A549 treated with CORT108297 at 1 μM for 4 hours (cell line): ENCODE measurements around the gene GRPEL2. TPM values are rescaled to one million over a fixed set of nuclear protein-coding genes. Genes with fewer than 3 reads are reported as not detected.

ENCODE experiments used
- total RNA-seq: library from RNA; stranded (reverse); fragments of 200-300 nt; extraction: Qiagen RNA extraction; gene quantifications from 5 replicates; pipeline ENCODE4 v1.2.3, GENCODE V29; 2022

GRPEL2 gene, protein sequence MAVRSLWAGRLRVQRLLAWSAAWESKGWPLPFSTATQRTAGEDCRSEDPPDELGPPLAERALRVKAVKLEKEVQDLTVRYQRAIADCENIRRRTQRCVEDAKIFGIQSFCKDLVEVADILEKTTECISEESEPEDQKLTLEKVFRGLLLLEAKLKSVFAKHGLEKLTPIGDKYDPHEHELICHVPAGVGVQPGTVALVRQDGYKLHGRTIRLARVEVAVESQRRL
- total RNA-seq: 6.0 to 8.5 TPM (median 7.5 TPM) in 5 replicates

DNA sequence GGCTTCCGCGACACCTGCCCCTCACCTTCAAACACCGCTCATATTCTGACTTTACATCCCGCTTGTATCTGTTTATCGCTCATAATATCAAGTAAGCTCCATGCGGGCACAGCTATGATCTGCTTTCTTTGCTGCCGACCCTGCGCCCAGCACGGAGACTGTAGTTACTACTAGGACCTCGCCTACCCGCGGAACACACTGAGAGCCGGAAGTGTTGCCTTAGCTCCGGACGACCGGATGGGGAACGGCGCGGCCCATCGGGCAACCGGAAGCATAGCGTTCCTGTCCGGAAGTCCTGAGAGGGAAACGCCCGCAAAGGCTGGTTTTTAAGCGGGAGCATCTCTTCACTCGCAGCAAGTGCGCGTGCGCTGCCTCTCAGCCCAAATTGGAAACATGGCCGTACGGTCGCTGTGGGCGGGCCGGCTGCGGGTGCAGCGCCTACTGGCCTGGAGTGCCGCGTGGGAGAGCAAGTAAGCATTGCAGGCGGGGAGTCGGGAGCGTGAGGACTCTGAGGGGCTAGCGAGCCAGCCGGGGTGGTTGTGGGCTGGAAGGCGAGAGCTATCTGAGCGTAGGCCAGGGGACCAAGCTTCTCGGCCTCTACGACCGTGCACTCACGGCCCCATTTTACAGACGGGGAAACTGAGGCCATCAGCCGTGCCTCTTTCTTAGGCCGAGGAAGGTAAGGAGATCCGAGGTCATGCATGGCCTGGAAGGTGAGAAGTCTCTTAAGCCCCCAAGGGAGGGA lies at the start of gene GRPEL2:
GRPEL2 (plus strand) TSS at position 353 of the 745 bp plus-strand sequence; CDS start at position 394, 41 bp downstream.

DNA sequence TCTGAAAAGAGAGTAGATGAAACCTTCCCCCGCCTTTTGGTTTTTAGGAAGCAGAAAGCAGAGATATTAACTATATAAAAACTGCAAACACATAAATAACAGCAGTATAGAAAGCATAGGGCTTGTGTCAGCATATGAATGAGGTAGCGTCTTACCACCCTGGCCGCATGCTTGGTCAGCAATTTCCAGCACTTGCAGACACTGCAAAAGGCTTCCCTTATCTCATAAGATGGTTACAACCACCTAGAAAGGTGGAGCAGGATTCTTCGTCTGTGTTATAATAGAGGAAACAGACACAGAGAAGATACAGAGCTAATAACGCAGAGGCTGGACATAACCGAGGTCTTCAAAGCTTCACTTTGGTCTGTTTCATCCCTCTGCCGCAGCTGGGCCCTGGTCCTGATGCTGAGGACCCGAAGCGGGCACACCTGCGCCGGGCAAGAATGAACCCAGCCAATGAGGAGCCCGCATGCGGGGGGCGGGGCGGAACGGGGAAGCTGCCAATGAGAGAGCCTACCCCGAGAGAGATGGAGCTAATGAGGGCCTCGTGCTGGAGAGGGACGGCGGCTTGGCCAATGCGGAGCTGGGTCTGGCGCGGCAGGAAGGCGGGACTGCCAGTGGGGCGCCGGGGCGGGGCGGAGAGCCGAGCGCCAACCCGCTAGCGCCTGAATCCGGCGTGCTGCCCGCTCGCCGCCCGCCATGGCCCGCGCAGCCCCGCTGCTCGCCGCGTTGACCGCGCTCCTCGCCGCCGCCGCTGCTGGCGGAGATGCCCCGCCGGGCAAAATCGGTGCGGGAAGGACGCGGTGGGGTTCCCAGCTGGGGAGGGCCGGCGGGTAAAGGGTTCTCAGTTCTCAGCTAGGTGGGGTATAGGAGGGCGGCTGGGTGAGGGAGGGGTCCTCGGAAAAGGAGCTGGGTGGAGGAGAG lies 12.3 kb downstream of the GRPEL2 start, which contains the start of gene PCYOX1L:
PCYOX1L (plus strand) TSS at position 677 of the 924 bp plus-strand sequence; CDS start at position 700, 23 bp downstream.

DNA sequence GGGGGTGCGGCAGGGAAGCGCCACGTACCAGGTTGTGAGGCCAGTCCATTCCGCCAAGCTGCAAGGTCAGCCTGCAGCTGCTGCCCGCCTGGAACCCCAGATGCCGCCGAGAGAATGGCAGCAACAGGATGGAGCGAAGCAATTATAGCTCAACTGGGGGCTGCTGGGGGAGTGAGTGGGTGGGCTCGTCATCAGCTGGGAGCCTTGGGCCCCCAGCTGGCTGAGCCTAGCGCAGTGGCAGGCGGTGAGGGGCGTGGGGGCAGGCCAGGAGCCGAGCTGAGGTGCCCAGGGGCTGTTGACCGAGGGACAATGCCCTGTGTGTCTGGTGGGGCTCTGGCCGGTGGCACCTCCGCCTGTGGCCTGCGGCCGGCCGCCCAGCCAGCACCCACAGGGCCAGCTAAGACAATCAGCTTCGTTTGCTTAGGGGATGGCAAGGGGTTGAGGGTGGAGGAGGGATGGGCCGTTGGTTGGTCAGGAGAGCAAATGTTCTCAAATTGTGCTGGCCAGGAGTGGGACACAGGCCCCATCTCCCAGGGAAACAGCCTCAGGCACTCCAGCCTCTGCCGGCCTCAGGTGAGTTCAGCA lies 34.0 kb downstream of the GRPEL2 start, which contains the start of gene IL17B:
IL17B (minus strand) TSS at position 116 of the 585 bp plus-strand sequence; CDS start at position 49, 67 bp downstream.

Other genes starting within 250 kb of the GRPEL2 start
- gene ABLIM3, start 204.0 kb upstream of the GRPEL2 start, total RNA-seq: 14.3 to 19.5 TPM (median 15.8 TPM) in 5 replicates
- 6.4 to 10.7 TPM (median 9.7 TPM) in 5 replicates for gene AFAP1L1, start 73.6 kb upstream of the GRPEL2 start, total RNA-seq
- 2.6 to 2.9 TPM (median 2.6 TPM) in 5 replicates for gene PCYOX1L, start 12.5 kb downstream of the GRPEL2 start, total RNA-seq
- gene IL17B, start 33.8 kb downstream of the GRPEL2 start, total RNA-seq: 0.18 TPM in 1 of 5 replicates, not detected in the others
- gene CSNK1A1, start 205.9 kb downstream of the GRPEL2 start, total RNA-seq: 113 to 136 TPM (median 125 TPM) in 5 replicates
- gene ARHGEF37, start 236.0 kb downstream of the GRPEL2 start, total RNA-seq: 0.72 to 1.2 TPM (median 0.87 TPM) in 5 replicates